Spleen (tissue), 11 donors: ENCODE data around the gene PSMD1. TPM values are rescaled to one million over a fixed set of nuclear protein-coding genes. Genes with fewer than 3 reads are reported as not detected.

Experiments used
- DNase-seq: peaks from one replicate; pipeline ENCODE4 v3.0.0-alpha.2; 2020
- H3K27ac ChIP-seq, 8 donors: fragments of 200-600 bp; sonication (generic) in 7 of 8; 1 replicate in 4 of 8; 2 replicates in 4 of 8; pipeline versions ENCODE4 v1.5.0 to v1.8.0; 2016 to 2021; ENCODE audit warnings: inconsistent platforms in 4 of 8, mild to moderate bottlenecking in 4 of 8, moderate library complexity in 1 of 8
- H3K27me3 ChIP-seq, 7 donors: fragments of 200-600 bp; sonication (generic) in 6 of 7; replicated peaks in 1 of 7; 1 replicate in 4 of 7; 2 replicates in 3 of 7; pipeline versions ENCODE4 v1.5.0 to v1.8.0; 2016 to 2021; ENCODE audit warnings: inconsistent platforms in 3 of 7, mild to moderate bottlenecking in 1 of 7
- H3K36me3 ChIP-seq, 6 donors: fragments of 200-600 bp; sonication (generic) in 5 of 6; 1 replicate in 4 of 6; 2 replicates in 2 of 6; pipeline versions ENCODE4 v1.5.0 to v1.8.0; 2016 to 2021; ENCODE audit warnings: inconsistent platforms in 2 of 6
- H3K4me1 ChIP-seq, 6 donors: fragments of 200-600 bp; sonication (generic) in 5 of 6; 1 replicate in 3 of 6; 2 replicates in 3 of 6; pipeline versions ENCODE4 v1.5.0 to v1.8.0; 2016 to 2021; ENCODE audit warnings: inconsistent platforms in 3 of 6
- H3K4me3 ChIP-seq, 8 donors: fragments of 200-600 bp; sonication (generic) in 7 of 8; 1 replicate in 4 of 8; 2 replicates in 4 of 8; pipeline versions ENCODE4 v1.5.0 to v1.8.0; 2016 to 2021; ENCODE audit warnings: inconsistent platforms in 4 of 8, mild to moderate bottlenecking in 4 of 8, moderate library complexity in 2 of 8
- H3K9me3 ChIP-seq, 8 donors: fragments of 200-600 bp; sonication (generic) in 7 of 8; 1 replicate in 4 of 8; 2 replicates in 4 of 8; pipeline versions ENCODE4 v1.5.0 to v1.8.0; 2016 to 2021; ENCODE audit warnings: inconsistent platforms in 4 of 8
- CTCF ChIP-seq, 11 experiments: fragments of 200-600 bp in 7 of 11; fragments of 450-650 bp in 4 of 11; sonication (generic) in 4 of 11; IDR thresholded peaks in 8 of 11; conservative IDR thresholded peaks in 3 of 11; 1 replicate in 7 of 11; 2 replicates in 4 of 11; pipeline versions ENCODE4 v1.4.0 to v1.8.0; 2016 to 2021; ENCODE audit warnings: antibody characterized with exemption in 11 of 11, inconsistent platforms in 4 of 11, mild to moderate bottlenecking in 1 of 11
- POLR2A ChIP-seq, 3 donors: fragments of 450-650 bp; IDR thresholded peaks; one replicate each; pipeline ENCODE4 v1.5.1; 2017; ENCODE audit warnings: antibody characterized with exemption in 3 of 3, mild to moderate bottlenecking in 1 of 3
- POLR2AphosphoS5 ChIP-seq, 3 donors: sonication (generic); formaldehyde crosslinking; IDR thresholded peaks; one replicate each; pipeline ENCODE4 v1.5.1; 2017; ENCODE audit warnings: antibody characterized with exemption in 3 of 3
- WGBS, 5 donors: extraction: QIAGEN DNeasy Blood & Tissue Kit in 3 of 5; methylation state at CpG; one replicate each; pipeline versions ENCODE4 v1.1.5 to v1.1.7; 2013 to 2018; 5-methylcytosine and 5-hydroxymethylcytosine counted together
- intact Hi-C: fragments of 100-400 bp; cut with DNase I; formaldehyde crosslinking; loops from one replicate; pipeline ENCODE4 v1.15.0; 2023; ENCODE audit warnings: low total_unique reads
- polyA plus RNA-seq, 3 donors: library from polyadenylated mRNA; stranded (reverse); fragments of 200-250 nt; gene quantifications; one replicate each; pipeline ENCODE4 v1.2.1, GENCODE V29; 2013
- total RNA-seq, 7 donors: library from RNA; depleted of rRNA in 3 of 7; stranded (reverse); fragments of >200 nt in 3 of 7; fragmentation: NEBNext Ultra II Directional in 4 of 7; extraction: Animal tissue kit (Norgen Biotek cat#: 25700) in 4 of 7; gene quantifications; one replicate each; pipeline versions ENCODE4 v1.1.0 to v1.2.1, GENCODE V29; 2016 to 2021
- donor health status: healthy with polysubstance abuse.
- donor health status: DM: no; HTN: no; CAD: no; lungs with moderate emphysema.
- donor health status: DM: no; HTN: no; CAD: no.
- donor health status: Bipolar disorder and iron deficiency.
- donor health status: healthy.
- donor health status: DM: no; HTN: no; CAD: no.
- donor health status: DM: yes; HTN: yes; CAD: no.

The PSMD1 gene
- total and polyA plus RNA-seq, 10 donors, result 21.2 to 81.2 (median 53.4) TPM

- Histone ChIP-seq H3K4me1 (peaks cover 16 to 72% (median 46%) of the 10 kb centered on the region in 6 donors), H3K9me3 (no peaks in the 10 kb centered on the region), H3K27me3 (no peaks in the 10 kb centered on the region), H3K27ac (peak overlapping the region in 7 of 8 donors; percentile 47 to 77 (median 72)), H3K4me3 (peak overlapping the region in 1 of 8 donors; percentile 19), H3K36me3 (no peaks in the 10 kb centered on the region)
- TF ChIP-seq CTCF (IDR thresholded peaks at IDR 0.05 in 8 of 11, conservative IDR thresholded peaks at IDR 0.05 in 3 of 11), result no peak
- no peak for TF ChIP-seq POLR2A (IDR thresholded peaks at IDR 0.05)
- no peak for TF ChIP-seq POLR2AphosphoS5 (IDR thresholded peaks at IDR 0.05)
- no peak for DNase-seq
- WGBS, 5 donors, result 81 to 87% (median 85%) methylated on average over 8 of the region's 8 CpGs
- intact Hi-C loops, result no loop called here
Measured at GRCh38 chr2:231182513-231182899, 125.8 kb downstream of the PSMD1 start.

GRCh38 chr2:231183851-231184250 lies 127.2 kb downstream of the PSMD1 start:
- H3K27ac ChIP-seq, result no peak overlapping the region
- WGBS, 5 donors, result 81 to 94% (median 89%) methylated on average over 6 to 8 of the region's 8 CpGs
- no peak overlapping the region for H3K4me3 ChIP-seq
- no peaks in the 10 kb centered on the region for H3K9me3 ChIP-seq
- peaks cover 16 to 70% (median 45%) of the 10 kb centered on the region in 6 donors for H3K4me1 ChIP-seq
- no peaks in the 10 kb centered on the region for H3K27me3 ChIP-seq
- TF ChIP-seq POLR2A (IDR thresholded peaks at IDR 0.05) (no peak), CTCF (IDR thresholded peaks at IDR 0.05 in 8 of 11, conservative IDR thresholded peaks at IDR 0.05 in 3 of 11) (no peak), POLR2AphosphoS5 (IDR thresholded peaks at IDR 0.05) (no peak)
- no peaks in the 10 kb centered on the region for H3K36me3 ChIP-seq
- DNase-seq, result no peak
- intact Hi-C loops, result no loop called here

GRCh38 chr2:231184319-231184718 lies 127.7 kb downstream of the PSMD1 start:
- Histone ChIP-seq H3K36me3 (no peaks in the 10 kb centered on the region), H3K27me3 (no peaks in the 10 kb centered on the region), H3K4me3 (no peak overlapping the region), H3K27ac (peak overlapping the region in 1 of 8 donors; percentile 50), H3K9me3 (no peaks in the 10 kb centered on the region), H3K4me1 (peaks cover 16 to 68% (median 42%) of the 10 kb centered on the region in 6 donors)
- DNase-seq, result no peak
- 82 to 97% (median 90%) methylated on average over 4 of the region's 4 CpGs for WGBS, 5 donors
- intact Hi-C loops, result no loop called here
- TF ChIP-seq POLR2AphosphoS5 (IDR thresholded peaks at IDR 0.05) (no peak), POLR2A (IDR thresholded peaks at IDR 0.05) (no peak), CTCF (IDR thresholded peaks at IDR 0.05 in 8 of 11, conservative IDR thresholded peaks at IDR 0.05 in 3 of 11) (no peak)

- 61 to 78% (median 65%) methylated on average over 11 of the region's 11 CpGs for WGBS, 5 donors
- H3K4me3 ChIP-seq, result no peak overlapping the region
- intact Hi-C loops, result no loop called here
- no peaks in the 10 kb centered on the region for H3K36me3 ChIP-seq
- H3K27me3 ChIP-seq, result peaks cover 0 to 7% (median 0%) of the 10 kb centered on the region in 7 donors
- H3K27ac ChIP-seq, result peak overlapping the region in 4 of 8 donors; percentile 2 to 54 (median 37)
- no peak for DNase-seq
- peaks cover 11 to 68% (median 36%) of the 10 kb centered on the region in 6 donors for H3K4me1 ChIP-seq
- TF ChIP-seq POLR2A (IDR thresholded peaks at IDR 0.05) (no peak), CTCF (IDR thresholded peaks at IDR 0.05 in 8 of 11, conservative IDR thresholded peaks at IDR 0.05 in 3 of 11) (no peak), POLR2AphosphoS5 (IDR thresholded peaks at IDR 0.05) (peak in 1 of 3 donors; percentile 38)
- H3K9me3 ChIP-seq, result no peaks in the 10 kb centered on the region
Measured at GRCh38 chr2:231185050-231185725, 128.5 kb downstream of the PSMD1 start.
